Stimulated activated CD8-positive, alpha-beta memory T cell treated with anti-CD3 and anti-CD28 coated beads, Interleukin-15, amount 100 ng/mL, for 48 hours (primary cell): Measurements from ENCODE around the gene SEMA4D.

Experiments
- DNase-seq, 2 donors: peaks; one replicate each; pipeline ENCODE4 v3.0.0-alpha.2; 2020; ENCODE audit warnings: low read depth in 2 of 2

Gene SEMA4D

DNA sequence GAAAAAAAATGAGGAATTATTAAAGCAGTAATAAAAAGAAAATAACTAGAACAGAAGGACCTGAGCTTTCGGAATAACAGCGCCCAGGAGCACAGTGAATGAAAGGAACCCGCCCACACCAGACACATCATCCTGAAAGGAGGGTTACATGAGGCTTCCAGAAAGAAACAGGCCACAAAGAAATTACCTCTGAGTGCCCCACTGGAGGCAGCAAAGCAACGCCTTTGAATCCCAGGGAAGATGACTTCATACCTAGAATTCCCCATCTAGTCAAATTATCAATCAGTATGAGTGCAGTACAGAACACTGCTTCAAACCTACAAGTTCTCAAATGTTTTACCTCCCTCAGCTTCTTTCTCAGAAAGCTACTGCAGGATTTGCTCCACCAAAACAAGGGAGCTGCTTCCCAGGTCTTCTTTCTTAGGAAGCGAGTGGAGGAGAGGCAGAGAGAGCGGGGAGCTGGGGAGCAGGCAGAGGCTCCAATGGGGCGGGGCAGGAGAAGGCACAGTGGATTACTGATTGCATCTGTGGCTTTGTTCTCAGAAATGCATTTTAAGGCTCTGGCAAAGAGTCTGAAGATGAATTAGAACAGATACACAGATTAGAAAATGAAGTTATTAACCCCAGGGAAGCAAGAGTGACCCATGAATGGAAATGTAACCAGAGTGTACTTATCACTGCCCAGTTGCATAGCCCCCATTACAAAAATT, 87.1 kb downstream of the SEMA4D start:
- DNase-seq, result peak in 1 of 2 donors; percentile 65

- no peak for DNase-seq
These were observed 87.9 kb downstream of the SEMA4D start for GRCh38 chr9:89410022-89410421.

- no peak for DNase-seq
These were observed 88.4 kb downstream of the SEMA4D start for GRCh38 chr9:89409466-89409865.

DNA sequence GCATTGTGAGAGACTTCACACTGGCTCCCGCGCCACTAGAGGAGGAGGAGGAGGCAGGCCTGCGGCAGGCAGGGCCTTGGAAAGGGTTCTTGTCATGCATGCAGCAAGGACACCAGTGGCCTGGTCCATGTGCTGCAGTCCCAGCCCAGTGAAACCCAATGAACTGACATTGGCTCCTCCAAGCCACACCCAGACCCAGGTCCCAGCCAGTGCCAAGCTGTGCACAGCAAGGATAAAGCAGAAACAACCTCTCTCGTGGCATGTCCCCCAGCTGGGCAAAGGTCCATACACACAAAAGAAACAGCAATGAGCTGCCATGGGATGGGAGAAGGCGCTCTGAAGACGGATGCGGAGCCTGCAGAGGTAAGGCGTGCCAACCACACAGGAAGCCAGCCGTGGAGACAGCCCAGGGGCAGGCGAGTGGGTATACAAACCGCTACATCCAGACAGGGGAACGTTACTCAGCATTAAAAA, 89.2 kb downstream of the SEMA4D start:
- DNase-seq, result no peak

GRCh38 chr9:89407070-89407469, 90.8 kb downstream of the SEMA4D start:
- DNase-seq, result no peak

GRCh38 chr9:89405826-89406225, 92.1 kb downstream of the SEMA4D start:
- DNase-seq, result no peak

DNA sequence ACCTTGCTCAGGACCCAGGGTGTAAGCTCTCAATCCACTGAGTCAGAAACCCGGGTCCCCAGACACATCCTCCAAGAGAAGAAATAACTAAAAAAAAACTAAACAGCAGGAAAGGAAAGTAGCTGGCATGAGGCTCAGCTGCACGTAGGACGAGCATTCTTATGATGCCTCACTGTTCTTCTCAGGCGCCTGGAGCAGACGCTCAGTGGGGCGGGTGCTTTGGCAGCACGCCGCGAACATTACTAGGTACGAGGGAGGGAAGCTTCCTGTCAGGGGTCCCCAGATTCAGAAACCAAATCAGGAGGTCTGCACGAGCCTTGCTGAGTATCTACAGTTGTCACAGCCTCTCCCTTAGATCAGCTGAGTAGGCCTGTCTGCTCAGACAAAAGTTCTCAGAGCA, 93.8 kb downstream of the SEMA4D start:
- DNase-seq, result no peak

- DNase-seq, result no peak
These were observed 95.1 kb downstream of the SEMA4D start for GRCh38 chr9:89402695-89403427.

- no peak for DNase-seq
These were observed 97.4 kb downstream of the SEMA4D start for GRCh38 chr9:89400403-89401116.

GRCh38 chr9:89398621-89399020, 99.3 kb downstream of the SEMA4D start:
- DNase-seq, result no peak

- DNase-seq, result no peak
These were observed 100.4 kb downstream of the SEMA4D start for GRCh38 chr9:89397471-89397870.

GRCh38 chr9:89395931-89396710, 101.8 kb downstream of the SEMA4D start:
- no peak for DNase-seq

DNA sequence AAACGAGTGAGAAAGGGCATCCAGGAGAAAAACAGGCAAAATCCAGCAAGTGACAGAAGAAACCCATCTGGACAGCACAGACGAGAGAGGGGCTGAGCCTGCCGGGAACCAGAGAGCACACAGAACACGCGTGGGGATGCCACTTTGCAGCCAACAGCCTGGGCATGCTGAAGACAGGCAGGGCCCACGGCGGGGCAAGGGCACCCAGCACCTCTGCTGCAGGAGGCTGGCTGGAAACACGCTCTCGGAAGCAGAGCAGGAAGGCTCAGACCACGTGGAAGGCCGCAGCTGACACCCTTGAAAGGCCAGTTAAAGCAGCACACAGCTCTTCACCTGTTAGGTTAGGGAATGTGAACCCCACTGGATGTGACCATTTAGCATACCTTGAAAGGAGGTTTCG, 103.5 kb downstream of the SEMA4D start:
- no peak for DNase-seq

- no peak for DNase-seq
These were observed 106.3 kb downstream of the SEMA4D start for GRCh38 chr9:89391585-89391984.

GRCh38 chr9:89390578-89391116, 107.3 kb downstream of the SEMA4D start:
- DNase-seq, result no peak

- DNase-seq, result no peak
These were observed 107.8 kb downstream of the SEMA4D start for GRCh38 chr9:89390068-89390555.

DNA sequence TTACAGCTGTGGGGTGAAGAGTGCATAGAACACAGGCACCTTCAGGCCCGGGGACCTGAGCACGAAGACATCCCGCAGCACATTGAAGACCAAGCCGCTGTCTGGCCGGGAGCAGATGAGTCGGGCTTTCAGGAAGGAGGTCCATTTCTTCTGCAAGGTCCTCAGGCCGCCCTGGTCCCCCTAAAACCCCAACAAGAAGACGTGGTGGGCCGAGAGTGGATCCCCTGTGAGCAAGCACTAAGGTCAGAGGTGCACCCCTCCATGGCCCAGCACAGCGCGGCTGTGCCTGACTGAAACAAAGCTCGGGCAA, 109.1 kb downstream of the SEMA4D start:
- DNase-seq, result no peak

GRCh38 chr9:89388084-89388867, 109.6 kb downstream of the SEMA4D start:
- DNase-seq, result no peak

DNA sequence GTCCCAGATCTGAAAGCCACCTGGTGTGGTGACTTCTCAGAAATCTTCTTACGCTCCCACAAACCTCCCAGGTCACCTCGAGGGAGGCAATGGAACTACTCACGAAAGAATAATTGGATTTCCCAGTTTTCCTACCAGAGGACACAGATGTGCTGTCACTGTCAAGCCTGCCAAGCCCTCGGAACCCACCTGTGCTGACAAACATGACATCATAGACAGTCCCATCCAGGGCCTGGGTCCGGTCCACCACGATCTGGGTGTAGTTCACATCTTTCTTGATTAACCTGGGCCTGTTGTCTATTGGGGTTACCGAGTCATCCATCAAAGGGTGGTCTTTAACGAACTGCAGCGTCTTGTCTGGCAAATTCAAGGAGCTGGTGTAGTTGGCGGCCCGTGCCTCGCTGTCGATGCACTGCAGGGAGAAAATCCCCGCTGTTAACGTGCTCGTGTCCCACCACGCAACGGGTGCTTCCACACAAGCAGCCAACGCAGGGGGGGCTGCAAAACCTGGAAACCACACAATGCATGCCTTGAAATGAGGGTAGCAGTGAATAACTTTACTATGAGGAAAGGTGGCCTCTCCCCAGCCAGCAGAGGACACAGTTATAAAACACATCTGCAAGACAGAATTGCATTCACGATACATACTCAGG, 110.6 kb downstream of the SEMA4D start:
- DNase-seq, result no peak

- no peak for DNase-seq
These were observed 111.1 kb downstream of the SEMA4D start for GRCh38 chr9:89386797-89387196.
